Measurements from ENCODE around the gene EEF2. TPM values are rescaled to one million over a fixed set of nuclear protein-coding genes. Genes with fewer than 3 reads are reported as not detected.

The EEF2 gene
- total and polyA plus RNA-seq, 4 experiments from 2014 or later, result 274 to 2,389 (median 1,518) TPM

DNA sequence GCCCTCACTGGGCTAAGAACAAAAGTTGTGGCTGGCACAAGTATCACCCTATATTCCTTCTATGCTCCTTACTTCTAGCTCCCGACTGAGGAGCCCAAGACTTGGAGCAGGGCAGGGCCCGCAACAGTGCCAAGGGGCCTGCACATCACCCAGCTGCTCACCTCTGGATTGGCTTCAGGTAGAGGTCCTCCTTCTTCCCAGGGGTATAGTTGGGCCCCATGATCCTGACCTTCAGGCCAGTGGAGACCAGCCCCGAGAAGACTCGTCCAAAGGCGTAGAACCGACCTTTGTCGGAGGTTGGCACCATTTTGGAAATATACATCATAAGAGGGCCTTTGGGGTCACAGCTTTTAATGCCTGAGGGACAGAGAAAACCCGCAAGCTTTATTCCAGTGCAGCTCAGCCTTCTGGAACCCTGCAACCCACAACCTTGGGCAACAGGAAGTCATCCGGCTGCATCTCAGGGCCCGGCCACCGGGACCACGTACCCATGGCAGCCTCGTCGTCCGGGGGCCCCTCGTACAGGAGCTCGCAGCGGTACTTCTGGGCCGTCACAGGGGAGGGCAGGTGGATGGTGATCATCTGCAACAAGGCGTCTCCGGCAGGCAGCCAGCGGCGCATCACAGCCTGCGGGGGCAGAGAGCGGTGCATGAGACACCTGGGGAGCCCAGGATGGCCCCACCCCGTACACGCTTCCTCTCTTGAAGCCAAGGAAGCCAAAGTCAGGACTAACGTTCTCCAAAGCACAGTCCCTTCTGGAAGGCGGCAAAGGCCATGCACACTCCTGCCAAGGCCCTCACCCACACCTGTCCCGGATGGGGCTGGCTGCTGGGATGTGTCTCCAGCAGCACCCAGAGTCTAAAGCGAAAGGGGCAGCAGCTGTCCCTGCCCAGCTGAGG is 4.7 kb downstream of the EEF2 start:
- Histone ChIP-seq H3K4me1 (ENCODE audit: insufficient read depth, low read length) (peaks cover 32% of the 10 kb centered on the region), H3K9me3 (ENCODE audit: control insufficient read depth in 1 of 2, low read length in 2 of 2) (no peaks in the 10 kb centered on the region), H3K36me3 (ENCODE audit: insufficient read depth, low read length) (peaks cover 84% of the 10 kb centered on the region), H3K27ac (ENCODE audit: low read depth, low read length) (no peak overlapping the region), H3K4me3 (ENCODE audit: low read length in 2 of 2) (no peak overlapping the region), H3K27me3 (ENCODE audit: insufficient read depth, low read length) (no peaks in the 10 kb centered on the region)
- H3K27ac Mint-ChIP-seq, result peak overlapping the region in 2 of 7 donors; percentile 41 to 89
- no peak for DNase-seq
- peaks cover 60 to 85% of the 10 kb centered on the region in 2 donors for H3K36me3 Mint-ChIP-seq
- no peaks in the 10 kb centered on the region for H3K27me3 Mint-ChIP-seq
- CTCF ChIA-PET (ENCODE audit: partially characterized antibody), result interaction anchor here (1.0 kb wide), 1 partner anchor 9 kb away, joined by 3 read pairs; no protein-coding TSS in a partner anchor
- POLR2A ChIA-PET (ENCODE audit: partially characterized antibody), result interaction anchor here (0.6 to 7.2 kb wide), 4 partner anchors 10 to 35 kb away, joined by 3 to 106 read pairs (median 4); partner anchors contain the start of gene DAPK3
- intact Hi-C loops (cut with micrococcal nuclease), result no loop called here
- peaks cover 12 to 52% (median 25%) of the 10 kb centered on the region in 4 donors for H3K4me1 Mint-ChIP-seq
- no peak overlapping the region for H3K4me3 Mint-ChIP-seq
- H3K9me3 Mint-ChIP-seq, result peaks cover 0 to 21% (median 0%) of the 10 kb centered on the region in 8 donors

DNA sequence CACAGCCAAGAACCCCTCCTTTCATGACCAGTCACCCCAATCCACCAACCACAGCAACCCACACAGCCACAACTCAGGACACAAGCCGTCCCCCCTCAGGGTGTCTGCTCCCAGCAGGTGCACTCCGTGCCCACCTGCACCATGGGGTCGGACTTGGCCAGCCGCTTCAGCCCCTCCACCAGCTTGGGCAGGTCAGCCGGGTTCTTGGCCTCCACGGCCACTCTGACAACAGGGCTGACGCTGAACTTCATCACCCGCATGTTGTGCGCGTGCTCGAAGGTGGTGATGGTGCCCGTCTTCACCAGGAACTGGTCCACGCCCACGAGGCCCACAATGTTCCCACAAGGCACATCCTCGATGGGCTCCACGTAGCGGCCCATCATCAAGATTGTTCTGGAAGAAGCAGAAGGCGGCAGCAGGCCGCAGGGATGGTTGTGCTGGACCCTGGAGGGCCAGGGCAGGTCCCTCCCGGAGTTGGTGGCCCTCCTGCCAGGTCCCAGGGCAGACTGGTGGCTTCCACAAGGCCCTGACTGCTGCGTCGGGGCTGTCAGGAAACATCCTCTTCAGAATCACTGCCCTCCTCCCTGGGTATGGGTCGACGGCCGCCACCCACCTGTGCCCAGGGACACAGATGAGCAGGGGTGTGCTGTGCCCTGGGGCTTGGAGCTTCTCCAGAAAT is 5.5 kb downstream of the EEF2 start:
- peaks cover 31% of the 10 kb centered on the region for H3K4me1 ChIP-seq (ENCODE audit: insufficient read depth, low read length)
- DNase-seq, result peak in 1 of 5 donors; percentile 10
- ChIA-PET POLR2A (ENCODE audit: partially characterized antibody) (interaction anchor here (0.6 to 7.2 kb wide), 6 partner anchors 8 to 109 kb away, joined by 3 to 106 read pairs (median 4); partner anchors contain the start of gene DAPK3), CTCF (ENCODE audit: partially characterized antibody) (interaction anchor here (1.0 kb wide), 1 partner anchor 10 kb away, joined by 3 read pairs; no protein-coding TSS in a partner anchor)
- Mint-ChIP-seq H3K4me1 (peaks cover 12 to 49% (median 21%) of the 10 kb centered on the region in 4 donors), H3K9me3 (peaks cover 0 to 21% (median 0%) of the 10 kb centered on the region in 8 donors), H3K27ac (peak overlapping the region in 3 of 7 donors; percentile 53 to 89 (median 55)), H3K36me3 (peaks cover 59 to 80% of the 10 kb centered on the region in 2 donors), H3K4me3 (no peak overlapping the region), H3K27me3 (no peaks in the 10 kb centered on the region)
- H3K36me3 ChIP-seq (ENCODE audit: insufficient read depth, low read length), result peaks cover 90% of the 10 kb centered on the region
- no peak overlapping the region for H3K27ac ChIP-seq (ENCODE audit: low read depth, low read length)
- H3K27me3 ChIP-seq (ENCODE audit: insufficient read depth, low read length), result no peaks in the 10 kb centered on the region
- intact Hi-C loops (cut with micrococcal nuclease), result no loop called here
- no peaks in the 10 kb centered on the region for H3K9me3 ChIP-seq (ENCODE audit: control insufficient read depth in 1 of 2, low read length in 2 of 2)
- H3K4me3 ChIP-seq (ENCODE audit: low read length in 2 of 2), result no peak overlapping the region

DNA sequence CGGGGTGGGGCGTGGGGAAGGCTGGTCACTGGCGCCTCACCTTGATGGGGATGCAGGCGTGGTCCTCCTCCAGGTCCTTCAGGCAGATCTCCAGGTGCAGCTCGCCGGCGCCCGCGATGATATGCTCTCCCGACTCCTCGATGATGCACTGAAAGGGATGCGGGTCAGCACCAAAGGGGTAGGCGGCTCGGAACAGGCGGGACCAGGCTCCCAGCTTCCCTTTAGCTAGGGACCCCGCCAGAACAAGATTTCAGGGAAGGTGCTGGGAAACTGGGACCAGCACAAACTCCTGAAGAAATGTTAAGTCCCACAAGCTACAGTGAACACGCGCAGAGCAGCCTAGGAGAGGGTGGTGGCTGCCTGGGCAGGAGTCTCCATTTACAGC is 6.0 kb downstream of the EEF2 start:
- Mint-ChIP-seq H3K27me3 (no peaks in the 10 kb centered on the region), H3K4me3 (no peak overlapping the region), H3K9me3 (peaks cover 0 to 19% (median 0%) of the 10 kb centered on the region in 8 donors), H3K36me3 (peaks cover 53 to 75% of the 10 kb centered on the region in 2 donors), H3K27ac (peak overlapping the region in 3 of 7 donors; percentile 55 to 89 (median 69)), H3K4me1 (peaks cover 8 to 44% (median 19%) of the 10 kb centered on the region in 4 donors)
- intact Hi-C loops (cut with micrococcal nuclease), result no loop called here
- Histone ChIP-seq H3K36me3 (ENCODE audit: insufficient read depth, low read length) (peaks cover 88% of the 10 kb centered on the region), H3K27me3 (ENCODE audit: insufficient read depth, low read length) (no peaks in the 10 kb centered on the region), H3K9me3 (ENCODE audit: control insufficient read depth in 1 of 2, low read length in 2 of 2) (no peaks in the 10 kb centered on the region), H3K4me3 (ENCODE audit: low read length in 2 of 2) (no peak overlapping the region), H3K4me1 (ENCODE audit: insufficient read depth, low read length) (peaks cover 28% of the 10 kb centered on the region), H3K27ac (ENCODE audit: low read depth, low read length) (no peak overlapping the region)
- CTCF ChIA-PET (ENCODE audit: partially characterized antibody), result no interaction called here
- POLR2A ChIA-PET (ENCODE audit: partially characterized antibody), result interaction anchor here (0.6 to 7.2 kb wide), 4 partner anchors 9 to 110 kb away, joined by 3 to 106 read pairs (median 4); partner anchors contain the start of gene DAPK3
- no peak for DNase-seq

DNA sequence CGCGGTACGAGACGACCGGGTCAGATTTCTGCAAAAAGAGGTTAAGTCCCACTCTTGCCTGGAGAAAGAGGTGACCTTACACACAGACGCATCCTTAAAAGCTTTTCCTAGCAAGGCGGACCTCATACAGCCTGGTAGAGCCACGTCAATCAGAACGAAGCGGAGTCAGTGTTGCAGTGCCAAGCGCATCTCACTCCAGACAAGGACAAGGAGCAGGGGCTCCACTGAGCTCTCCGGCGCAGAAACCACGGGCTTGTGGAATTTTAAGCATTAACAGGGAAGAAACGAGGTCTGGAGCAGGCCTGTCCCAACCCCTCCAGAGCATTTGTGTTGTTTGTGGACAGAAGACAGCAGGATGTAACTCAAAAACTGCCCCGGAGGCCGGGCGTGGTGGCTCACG is 7.1 kb downstream of the EEF2 start:
- Histone ChIP-seq H3K27ac (ENCODE audit: low read depth, low read length) (no peak overlapping the region), H3K4me1 (ENCODE audit: insufficient read depth, low read length) (peaks cover 16% of the 10 kb centered on the region), H3K9me3 (ENCODE audit: control insufficient read depth in 1 of 2, low read length in 2 of 2) (no peaks in the 10 kb centered on the region), H3K4me3 (ENCODE audit: low read length in 2 of 2) (no peak overlapping the region), H3K36me3 (ENCODE audit: insufficient read depth, low read length) (peaks cover 77% of the 10 kb centered on the region), H3K27me3 (ENCODE audit: insufficient read depth, low read length) (no peaks in the 10 kb centered on the region)
- Mint-ChIP-seq H3K36me3 (peaks cover 42 to 63% of the 10 kb centered on the region in 2 donors), H3K4me1 (peaks cover 2 to 32% (median 9%) of the 10 kb centered on the region in 4 donors), H3K9me3 (peaks cover 0 to 15% (median 0%) of the 10 kb centered on the region in 8 donors), H3K27ac (peak overlapping the region in 4 of 7 donors; percentile 29 to 89 (median 62)), H3K4me3 (peak overlapping the region in 2 of 8 donors; percentile 52 to 59), H3K27me3 (no peaks in the 10 kb centered on the region)
- peak in 1 of 5 donors; percentile 7 for DNase-seq
- ChIA-PET POLR2A (ENCODE audit: partially characterized antibody) (interaction anchor here (1.6 to 3.5 kb wide), 3 partner anchors 7 to 9 kb away, joined by 4 to 26 read pairs (median 10); partner anchors contain the start of gene EEF2), CTCF (ENCODE audit: partially characterized antibody) (no interaction called here)
- intact Hi-C loops (cut with micrococcal nuclease), result no loop called here

DNA sequence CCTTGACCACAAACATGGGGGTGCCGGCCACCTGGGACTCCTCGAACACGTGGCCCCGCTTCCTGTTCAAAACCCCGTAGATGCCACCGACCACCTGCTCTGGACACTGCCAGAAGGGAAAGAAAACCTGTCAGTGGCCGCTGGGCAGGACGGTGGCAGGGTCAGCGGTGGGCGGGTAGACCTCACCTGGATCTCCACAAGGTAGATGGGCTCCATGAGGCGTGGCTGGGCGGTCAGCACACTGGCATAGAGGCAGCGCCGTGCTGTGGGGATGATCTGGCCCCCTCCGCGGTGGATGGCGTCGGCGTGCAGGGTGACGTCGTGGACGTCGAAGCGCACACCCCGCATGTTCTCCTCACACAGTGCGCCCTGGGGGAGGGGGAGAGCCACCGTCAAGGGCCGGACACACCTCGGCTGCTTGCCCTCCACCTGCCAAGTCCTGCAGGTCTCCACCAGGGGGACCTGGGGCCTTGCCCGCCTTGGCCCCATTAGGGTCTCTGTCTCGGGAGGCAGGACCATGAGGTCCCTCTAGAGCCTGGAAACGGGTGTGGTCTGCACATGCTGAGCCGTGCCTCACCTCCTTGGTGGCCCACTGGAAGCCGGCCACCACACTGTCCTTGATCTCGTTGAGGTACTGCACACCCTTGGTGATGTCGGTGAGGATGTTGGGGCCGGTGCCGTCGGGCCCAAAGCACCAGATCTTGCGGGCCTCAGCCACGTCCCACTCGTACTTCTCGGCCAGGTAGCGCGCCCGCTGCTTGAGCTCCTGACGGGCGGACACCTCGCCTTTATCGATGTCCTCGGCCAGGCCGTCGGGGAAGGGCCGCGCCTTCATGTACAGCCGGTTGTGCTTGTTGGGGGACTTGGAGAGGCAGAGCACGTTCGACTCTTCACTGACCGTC is 7.8 kb downstream of the EEF2 start:
- POLR2A ChIA-PET (ENCODE audit: partially characterized antibody), result interaction anchor here (1.6 to 3.5 kb wide), 3 partner anchors 7 to 10 kb away, joined by 4 to 26 read pairs (median 10); partner anchors contain the start of gene EEF2
- Mint-ChIP-seq H3K4me1 (peaks cover 2 to 26% (median 4%) of the 10 kb centered on the region in 4 donors), H3K9me3 (peaks cover 0 to 12% (median 0%) of the 10 kb centered on the region in 8 donors), H3K4me3 (peak overlapping the region in 1 of 8 donors; percentile 59), H3K36me3 (peaks cover 35 to 57% of the 10 kb centered on the region in 2 donors), H3K27ac (peak overlapping the region in 4 of 7 donors; percentile 47 to 89 (median 52)), H3K27me3 (no peaks in the 10 kb centered on the region)
- Histone ChIP-seq H3K27ac (ENCODE audit: low read depth, low read length) (no peak overlapping the region), H3K36me3 (ENCODE audit: insufficient read depth, low read length) (peaks cover 70% of the 10 kb centered on the region), H3K27me3 (ENCODE audit: insufficient read depth, low read length) (no peaks in the 10 kb centered on the region), H3K4me3 (ENCODE audit: low read length in 2 of 2) (no peak overlapping the region), H3K4me1 (ENCODE audit: insufficient read depth, low read length) (peaks cover 10% of the 10 kb centered on the region), H3K9me3 (ENCODE audit: control insufficient read depth in 1 of 2, low read length in 2 of 2) (no peaks in the 10 kb centered on the region)
- intact Hi-C loops (cut with micrococcal nuclease), result no loop called here
- peak in 1 of 5 donors; percentile 22 for DNase-seq
- CTCF ChIA-PET (ENCODE audit: partially characterized antibody), result interaction anchor here (0.8 kb wide), 1 partner anchor 10 kb away, joined by 4 read pairs; no protein-coding TSS in a partner anchor
